ENCODE measurements around the gene IRX6. TPM values are rescaled to one million over a fixed set of nuclear protein-coding genes. Genes with fewer than 3 reads are reported as not detected.

The IRX6 gene
- total RNA-seq, 1 donor from 2014 or later = not detected

GRCh38 chr16:55275869-55276268 is 48.1 kb upstream of the IRX6 start:
- no peak overlapping the region for H3K4me3 ChIP-seq
- H3F3A ChIP-seq (ENCODE audit: low read depth) = no peaks in the 10 kb centered on the region
- no peaks in the 10 kb centered on the region for H4K20me1 ChIP-seq (ENCODE audit: low read depth)
- H3K27me3 Mint-ChIP-seq (ENCODE audit: insufficient read depth, low read depth) = no peaks in the 10 kb centered on the region
- no peaks in the 10 kb centered on the region for H3K9me3 ChIP-seq (ENCODE audit: low read depth)
- H3K9ac ChIP-seq = no peak overlapping the region
- no peaks in the 10 kb centered on the region for H3K79me2 ChIP-seq (ENCODE audit: low read depth)
- H3K4me1 Mint-ChIP-seq = peaks cover 21% of the 10 kb centered on the region
- TF ChIP-seq EZH2 (IDR thresholded peaks at IDR 0.05) (no peak), CTCF (IDR thresholded peaks at IDR 0.05) (no peak), EZH2phosphoT487 (IDR thresholded peaks at IDR 0.05) (no peak)
- no peak overlapping the region for H3K4me2 ChIP-seq
- no peak overlapping the region for H2AFZ ChIP-seq (replicated peaks)
- H3K36me3 Mint-ChIP-seq = no peaks in the 10 kb centered on the region
- no peak overlapping the region for H3K27ac ChIP-seq
- no peaks in the 10 kb centered on the region for H3K4me1 ChIP-seq
- no peaks in the 10 kb centered on the region for H3K36me3 ChIP-seq
- no peak for DNase-seq (ENCODE audit: low spot score)
- no peak overlapping the region for H3K4me3 Mint-ChIP-seq
- H3K9me3 Mint-ChIP-seq = no peaks in the 10 kb centered on the region
- no peaks in the 10 kb centered on the region for H3K27me3 ChIP-seq
- peak overlapping the region; percentile 67 for H3K27ac Mint-ChIP-seq

- DNase-seq (ENCODE audit: low spot score) = no peak
- Mint-ChIP-seq H3K4me3 (no peak overlapping the region), H3K36me3 (no peaks in the 10 kb centered on the region), H3K9me3 (no peaks in the 10 kb centered on the region), H3K27ac (no peak overlapping the region), H3K4me1 (peaks cover 21% of the 10 kb centered on the region), H3K27me3 (ENCODE audit: insufficient read depth, low read depth) (no peaks in the 10 kb centered on the region)
- H4K20me1 ChIP-seq (ENCODE audit: low read depth) = no peaks in the 10 kb centered on the region
- H3K4me1 ChIP-seq = no peaks in the 10 kb centered on the region
- H3K9me3 ChIP-seq (ENCODE audit: low read depth) = no peaks in the 10 kb centered on the region
- H3F3A ChIP-seq (ENCODE audit: low read depth) = no peaks in the 10 kb centered on the region
- no peak overlapping the region for H3K4me2 ChIP-seq
- H3K9ac ChIP-seq = no peak overlapping the region
- H3K4me3 ChIP-seq = no peak overlapping the region
- no peak overlapping the region for H3K27ac ChIP-seq
- H2AFZ ChIP-seq (replicated peaks) = no peak overlapping the region
- no peaks in the 10 kb centered on the region for H3K36me3 ChIP-seq
- H3K27me3 ChIP-seq = no peaks in the 10 kb centered on the region
- TF ChIP-seq EZH2phosphoT487 (IDR thresholded peaks at IDR 0.05) (no peak), CTCF (IDR thresholded peaks at IDR 0.05) (no peak), EZH2 (IDR thresholded peaks at IDR 0.05) (no peak)
- H3K79me2 ChIP-seq (ENCODE audit: low read depth) = no peaks in the 10 kb centered on the region
Observed at GRCh38 chr16:55277536-55277935, 46.5 kb upstream of the IRX6 start.

GRCh38 chr16:55279598-55279997 is 44.4 kb upstream of the IRX6 start:
- Histone ChIP-seq H2AFZ (replicated peaks) (no peak overlapping the region), H3K4me2 (no peak overlapping the region), H3F3A (ENCODE audit: low read depth) (no peaks in the 10 kb centered on the region), H3K4me3 (no peak overlapping the region), H3K27me3 (no peaks in the 10 kb centered on the region), H4K20me1 (ENCODE audit: low read depth) (no peaks in the 10 kb centered on the region), H3K9me3 (ENCODE audit: low read depth) (no peaks in the 10 kb centered on the region), H3K79me2 (ENCODE audit: low read depth) (no peaks in the 10 kb centered on the region), H3K9ac (no peak overlapping the region), H3K27ac (no peak overlapping the region), H3K36me3 (no peaks in the 10 kb centered on the region), H3K4me1 (no peaks in the 10 kb centered on the region)
- no peak for TF ChIP-seq EZH2 (IDR thresholded peaks at IDR 0.05)
- TF ChIP-seq EZH2phosphoT487 (IDR thresholded peaks at IDR 0.05) = no peak
- TF ChIP-seq CTCF (IDR thresholded peaks at IDR 0.05) = no peak
- H3K27me3 Mint-ChIP-seq (ENCODE audit: insufficient read depth, low read depth) = no peaks in the 10 kb centered on the region
- H3K27ac Mint-ChIP-seq = no peak overlapping the region
- peaks cover 16% of the 10 kb centered on the region for H3K4me1 Mint-ChIP-seq
- no peaks in the 10 kb centered on the region for H3K36me3 Mint-ChIP-seq
- no peak for DNase-seq (ENCODE audit: low spot score)
- no peaks in the 10 kb centered on the region for H3K9me3 Mint-ChIP-seq
- no peak overlapping the region for H3K4me3 Mint-ChIP-seq
